HG03097 (cell line): ENCODE data around the gene FGFR3.

Source experiments
- ATAC-seq: cut with Tn5 transposase; IDR thresholded peaks from one replicate; pipeline ENCODE4 v1.9.1; 2021; ENCODE audit not compliant: unreplicated experiment, low FRiP score

The FGFR3 gene

DNA sequence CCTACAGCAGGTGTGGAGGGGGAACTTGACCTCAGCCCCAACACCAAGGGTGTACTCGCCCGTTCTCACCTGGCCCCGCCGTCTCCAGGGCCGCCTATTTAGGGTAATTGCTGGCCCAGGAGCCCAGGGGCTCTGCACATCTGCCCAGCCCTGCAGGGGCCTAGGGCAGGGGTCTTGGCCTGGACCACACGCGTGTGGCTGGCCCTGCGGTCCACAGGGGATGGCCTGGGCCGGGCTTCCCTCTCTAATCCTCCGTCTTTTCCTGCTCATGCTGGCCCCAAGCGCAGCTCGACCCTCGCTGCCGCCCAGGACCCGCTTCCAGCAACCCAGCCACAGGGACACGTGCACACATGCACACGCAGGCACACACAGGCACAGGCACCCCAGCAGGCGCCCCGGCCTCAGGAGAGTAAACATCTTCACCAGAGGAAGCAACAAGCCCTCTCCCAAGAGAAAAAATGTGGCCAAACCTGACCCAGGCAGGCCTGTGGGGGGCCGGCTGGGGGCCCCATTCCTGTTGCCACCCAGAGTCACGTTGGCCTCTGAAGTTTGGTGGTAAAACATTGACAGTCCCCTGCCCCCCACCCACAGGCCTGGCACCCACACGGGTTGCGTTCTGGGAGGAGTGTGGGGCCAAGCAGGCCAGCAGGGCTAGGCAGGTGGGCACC is 24.6 kb upstream of the FGFR3 start:
- no peak for ATAC-seq

DNA sequence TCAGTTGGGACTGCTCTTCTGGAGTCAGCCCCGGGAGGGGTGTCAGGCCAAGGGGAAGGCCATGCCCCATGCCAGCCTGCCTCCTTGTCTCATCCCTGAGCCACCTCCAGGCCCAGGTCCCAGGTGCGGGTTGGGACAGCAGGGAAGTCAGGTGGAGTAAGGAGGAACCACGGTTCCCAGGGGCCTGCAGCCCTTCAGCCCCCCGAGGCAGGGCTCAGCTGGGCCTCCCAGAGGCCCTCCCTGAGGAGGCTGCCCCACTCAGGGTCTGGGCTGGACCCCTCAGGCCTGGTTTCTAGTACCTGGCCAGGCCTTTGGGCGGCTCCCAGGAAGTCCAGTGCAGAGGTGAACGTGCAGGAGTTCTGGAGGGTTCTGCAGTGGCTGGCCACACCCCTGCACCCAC is 23.4 kb upstream of the FGFR3 start:
- no peak for ATAC-seq

DNA sequence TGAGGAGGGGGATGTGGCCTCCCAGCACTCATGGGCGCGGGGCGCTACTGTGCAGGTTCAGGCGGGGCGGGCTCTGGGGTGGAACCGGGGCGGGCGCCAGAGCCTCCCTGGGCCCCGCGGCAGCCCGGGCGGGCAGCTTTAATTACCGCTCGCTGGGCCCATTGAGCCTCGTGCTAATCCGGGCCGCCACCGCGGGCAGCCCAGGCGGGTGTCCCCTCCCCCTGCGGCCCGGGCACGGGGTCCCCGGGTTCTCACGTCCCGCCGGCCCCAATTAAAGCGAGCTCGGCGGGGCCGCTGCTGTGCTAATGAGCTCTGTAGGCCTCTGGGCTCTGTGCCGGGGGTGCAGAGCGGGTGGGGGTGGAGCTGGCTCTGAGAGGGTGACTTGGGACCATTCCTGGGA is 22.8 kb upstream of the FGFR3 start:
- ATAC-seq, result no peak

DNA sequence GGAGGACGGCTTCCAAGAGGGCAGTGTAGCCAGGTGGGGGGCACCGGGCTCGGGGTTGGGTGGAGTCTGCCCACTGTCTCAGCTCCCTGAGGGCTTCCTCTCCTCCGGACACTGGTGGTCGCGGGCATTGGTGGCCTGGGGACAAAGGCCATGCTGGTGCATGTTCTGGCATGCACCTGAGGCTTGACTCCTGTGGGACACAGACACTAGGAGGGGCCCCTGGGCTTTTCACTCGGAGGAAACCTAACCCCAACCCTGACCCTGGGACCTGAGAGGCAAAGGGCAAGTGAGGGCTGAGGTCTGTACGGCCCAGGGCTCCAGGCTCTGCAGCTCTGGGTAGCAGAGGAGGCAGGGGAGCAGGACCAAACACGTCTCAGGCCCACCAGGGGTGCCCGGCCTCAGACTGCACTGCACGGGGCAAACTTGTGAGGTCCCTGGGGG is 22.3 kb upstream of the FGFR3 start:
- ATAC-seq, result no peak

DNA sequence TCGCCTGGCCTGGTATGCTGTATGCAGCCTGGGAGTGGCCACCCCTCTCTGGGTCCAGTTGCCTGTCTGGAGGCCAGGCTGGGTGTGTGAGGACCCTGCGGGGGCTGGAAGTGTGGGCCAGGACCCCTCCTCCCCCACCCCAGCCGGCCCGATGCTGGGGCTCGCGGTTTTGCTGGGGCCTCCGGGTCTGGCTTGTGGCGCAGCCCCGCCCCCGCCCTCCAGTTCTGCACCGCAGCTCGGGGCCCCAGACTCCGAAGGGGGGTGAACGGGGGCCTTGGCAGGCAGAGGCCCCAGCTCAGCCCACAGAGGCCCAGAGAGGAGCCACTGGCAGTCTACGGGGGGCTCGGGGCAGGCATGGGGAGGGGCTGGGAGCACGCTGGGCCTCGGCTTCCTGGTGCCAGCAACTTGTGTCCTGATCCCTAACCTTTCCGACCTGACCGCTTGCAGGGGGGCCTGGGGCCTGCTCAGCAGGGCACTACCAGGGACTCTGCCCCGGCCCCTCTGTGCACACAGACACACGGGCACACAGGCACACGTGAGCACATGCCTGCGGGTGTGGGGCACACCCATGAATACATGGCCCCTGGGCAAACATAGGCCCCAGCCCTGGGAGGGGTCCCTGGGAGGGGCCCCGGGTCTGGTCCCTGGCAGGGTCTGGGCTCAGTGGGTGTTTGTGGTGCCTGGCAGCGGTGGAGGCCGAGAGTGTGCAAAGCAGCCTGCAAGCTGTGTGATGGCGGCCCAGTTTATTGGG is 21.4 kb upstream of the FGFR3 start:
- no peak for ATAC-seq

DNA sequence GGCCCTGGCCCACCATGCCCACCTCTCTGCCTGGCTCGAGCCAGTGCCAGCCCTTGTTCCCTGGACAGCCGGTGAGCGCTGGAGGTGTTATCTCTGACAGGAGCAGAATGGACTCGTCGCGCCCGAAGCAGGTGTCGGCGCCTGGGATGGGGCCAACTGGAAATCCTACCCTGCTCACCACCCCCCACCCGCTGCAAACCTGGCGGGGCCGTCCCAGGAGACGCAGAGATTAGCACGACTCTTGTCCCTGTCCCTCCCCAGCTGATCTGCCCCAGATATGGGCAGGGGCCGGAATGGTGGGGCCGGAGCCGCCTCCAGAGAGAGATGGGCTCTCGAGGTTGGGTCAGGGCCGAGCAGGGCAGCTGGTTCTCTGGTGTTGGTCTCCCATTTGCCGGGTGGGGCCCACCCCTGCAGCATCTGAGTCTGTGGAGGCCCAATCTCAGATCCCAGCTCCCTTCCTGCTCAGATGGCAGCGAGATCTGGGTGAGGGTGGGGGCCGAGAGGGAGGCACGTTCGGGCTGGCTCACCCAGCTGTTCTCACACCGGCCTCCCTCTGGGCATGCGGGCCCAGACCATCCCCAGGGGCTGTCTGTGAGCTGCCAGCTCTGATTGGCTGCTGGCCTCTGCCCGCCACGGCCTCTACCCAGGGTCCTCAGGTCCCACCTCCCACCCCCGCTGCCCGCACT is 20.1 kb upstream of the FGFR3 start:
- ATAC-seq, result no peak

DNA sequence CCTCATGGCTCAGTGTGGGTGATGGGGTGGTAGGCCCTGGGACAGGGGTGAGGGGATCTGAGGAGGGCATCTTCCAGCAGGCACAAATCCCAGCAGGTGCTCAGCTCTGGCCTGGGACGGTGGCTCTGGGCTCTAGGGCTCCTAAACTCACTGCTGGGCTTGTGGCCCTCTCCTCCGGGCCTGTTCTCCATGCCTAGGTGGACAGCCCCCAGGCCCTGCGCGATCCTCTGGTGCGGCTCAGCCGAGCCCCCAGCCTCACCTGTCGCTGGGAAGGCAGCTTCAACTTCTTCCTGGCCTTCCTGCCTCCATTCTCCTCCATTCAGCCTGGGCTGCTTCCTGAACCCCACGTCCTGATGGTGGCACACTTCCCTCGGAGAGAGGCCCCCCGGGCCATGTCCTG is 19.3 kb upstream of the FGFR3 start:
- ATAC-seq, result no peak

DNA sequence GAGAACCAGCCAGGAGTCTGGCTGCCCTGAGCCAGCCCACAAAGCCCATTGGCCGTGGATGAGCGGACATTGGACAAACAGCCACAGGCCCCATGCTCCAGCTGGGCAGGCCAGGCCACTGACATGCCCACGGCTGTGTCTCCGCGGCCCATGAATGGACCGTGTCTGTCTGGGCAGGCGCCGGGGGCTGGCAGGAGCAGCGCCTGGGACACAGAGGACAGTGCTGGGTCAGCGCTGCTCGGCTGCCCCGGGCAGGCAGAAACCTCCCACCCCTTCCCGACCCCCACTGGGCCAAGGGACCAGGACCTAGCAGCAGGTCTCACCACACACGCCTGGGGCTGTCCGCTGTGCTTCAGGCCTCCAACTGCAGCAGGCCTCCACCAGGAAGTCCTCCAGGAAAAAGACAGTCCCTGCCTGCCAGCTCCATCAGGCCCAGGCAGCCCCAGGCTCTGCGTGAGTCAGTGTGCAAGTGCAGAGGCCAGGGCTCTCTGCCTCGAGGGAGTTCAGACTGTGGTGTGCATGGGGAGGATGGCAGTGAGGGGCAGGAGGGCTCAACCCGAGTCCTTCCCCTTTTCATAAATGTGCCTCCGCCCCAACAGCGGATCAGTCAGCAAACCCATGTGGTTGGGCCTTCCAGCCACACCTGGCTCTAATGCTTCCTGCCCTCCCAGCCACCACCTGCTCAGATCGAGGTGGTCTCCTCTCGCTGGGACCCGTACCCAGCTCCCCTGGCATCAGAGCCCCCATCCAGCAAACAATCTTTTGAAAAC is 17.2 kb upstream of the FGFR3 start:
- ATAC-seq, result no peak

DNA sequence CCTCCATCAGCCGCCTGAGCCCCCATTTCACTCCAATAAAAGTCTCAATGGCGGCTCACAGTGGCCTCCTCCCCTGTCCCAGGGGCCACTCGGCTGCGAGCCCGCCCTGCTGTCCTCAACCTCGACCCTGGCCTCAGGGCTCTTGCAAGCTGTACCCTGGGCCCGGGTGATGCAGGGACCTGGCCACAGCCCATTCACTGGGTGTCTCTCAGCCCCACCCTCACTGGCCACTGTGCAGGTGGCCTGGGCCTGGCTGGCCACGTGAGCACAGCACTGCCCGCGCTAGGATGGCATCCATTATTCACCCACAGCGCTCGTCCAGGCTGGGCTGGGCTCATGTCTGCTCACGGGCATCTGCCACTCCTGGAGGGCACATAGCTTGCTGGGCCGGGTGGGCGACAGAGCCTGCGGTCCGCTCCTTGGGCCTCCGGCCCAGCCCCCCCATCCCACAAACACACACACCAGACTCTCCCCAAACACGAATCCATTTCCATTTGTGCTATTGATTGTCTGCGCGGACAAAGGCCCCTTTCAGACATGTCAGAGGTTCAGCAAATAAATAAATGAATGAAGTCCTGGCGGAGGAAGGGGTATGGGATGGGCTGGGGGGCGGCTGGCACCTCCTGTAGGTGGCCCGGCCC is 16.5 kb upstream of the FGFR3 start:
- ATAC-seq, result no peak

DNA sequence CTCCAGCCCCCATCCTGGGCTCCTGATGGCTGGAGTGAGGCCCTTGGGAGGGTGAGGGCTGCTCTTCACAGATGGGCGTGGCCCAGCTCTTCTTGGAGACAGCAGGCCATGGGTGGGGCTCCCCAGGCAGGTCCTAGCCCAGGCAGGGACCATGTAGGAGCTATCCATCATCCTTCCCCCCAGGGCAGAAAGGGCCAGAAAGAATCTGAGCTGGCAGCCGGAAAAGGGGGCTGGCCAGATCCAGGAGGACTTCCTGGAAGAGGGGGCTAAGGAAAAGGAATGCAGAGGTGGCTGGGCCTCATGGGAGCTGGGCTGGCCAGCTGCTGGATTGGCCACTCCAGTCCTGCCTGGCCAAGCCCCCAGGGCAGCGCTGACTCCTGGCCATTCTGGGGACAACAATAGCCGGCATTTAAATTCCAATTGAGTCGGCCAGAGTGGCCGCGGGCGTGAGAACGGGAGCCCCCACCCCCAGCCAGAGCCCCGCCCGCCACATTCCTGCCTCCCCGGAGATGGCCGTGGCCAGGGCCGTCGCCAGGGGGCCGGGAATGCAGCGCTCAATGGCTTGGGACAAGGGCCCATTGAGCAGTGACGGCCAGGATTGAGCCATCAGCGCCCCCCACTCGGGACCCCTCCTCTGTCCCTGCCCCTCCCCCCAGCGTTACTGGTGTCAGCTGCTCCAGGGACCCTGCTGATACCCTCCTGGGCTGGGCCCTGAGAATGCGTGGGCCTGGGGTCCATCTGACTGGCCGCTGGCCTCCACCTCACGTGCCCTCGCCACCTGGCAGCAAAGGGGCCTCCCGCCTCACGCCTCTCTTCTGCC is 15.1 kb upstream of the FGFR3 start:
- no peak for ATAC-seq

DNA sequence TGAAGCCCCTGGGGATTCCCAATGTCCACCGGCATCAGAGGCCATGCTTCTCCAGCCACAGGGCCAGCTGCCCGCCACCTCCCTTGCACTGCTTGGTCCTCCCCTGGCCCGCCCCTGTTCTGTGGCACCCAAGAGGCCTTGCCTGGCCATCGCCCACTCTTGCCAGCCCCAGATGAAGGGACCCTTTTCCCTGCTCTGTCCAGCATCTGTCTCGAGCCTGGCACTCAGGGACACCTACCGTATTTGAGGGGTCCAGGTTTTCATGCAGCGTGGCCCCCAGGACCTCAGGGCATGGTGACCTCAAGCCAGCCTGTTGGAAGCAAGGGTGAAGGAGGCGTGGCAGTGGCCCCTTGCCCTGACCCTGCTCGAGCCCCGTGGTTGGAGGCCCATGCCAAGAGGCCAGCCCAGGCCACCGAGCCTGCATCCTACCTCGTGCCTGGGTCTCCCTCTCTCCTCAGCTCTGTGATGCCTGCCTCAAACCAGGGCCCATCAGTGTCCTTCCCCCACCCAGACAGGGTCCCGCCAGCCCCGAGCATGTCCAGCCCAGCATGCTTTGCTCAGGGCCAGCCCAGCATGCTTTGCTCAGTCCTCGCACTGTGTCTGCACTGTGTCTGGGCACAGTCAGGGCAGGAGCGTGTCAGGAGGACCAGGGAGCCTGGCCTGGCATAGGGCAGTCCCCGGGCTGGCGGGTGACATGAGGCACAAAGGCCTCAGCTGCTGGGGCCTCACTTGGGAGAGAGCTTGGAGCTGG is 14.3 kb upstream of the FGFR3 start:
- ATAC-seq, result no peak

DNA sequence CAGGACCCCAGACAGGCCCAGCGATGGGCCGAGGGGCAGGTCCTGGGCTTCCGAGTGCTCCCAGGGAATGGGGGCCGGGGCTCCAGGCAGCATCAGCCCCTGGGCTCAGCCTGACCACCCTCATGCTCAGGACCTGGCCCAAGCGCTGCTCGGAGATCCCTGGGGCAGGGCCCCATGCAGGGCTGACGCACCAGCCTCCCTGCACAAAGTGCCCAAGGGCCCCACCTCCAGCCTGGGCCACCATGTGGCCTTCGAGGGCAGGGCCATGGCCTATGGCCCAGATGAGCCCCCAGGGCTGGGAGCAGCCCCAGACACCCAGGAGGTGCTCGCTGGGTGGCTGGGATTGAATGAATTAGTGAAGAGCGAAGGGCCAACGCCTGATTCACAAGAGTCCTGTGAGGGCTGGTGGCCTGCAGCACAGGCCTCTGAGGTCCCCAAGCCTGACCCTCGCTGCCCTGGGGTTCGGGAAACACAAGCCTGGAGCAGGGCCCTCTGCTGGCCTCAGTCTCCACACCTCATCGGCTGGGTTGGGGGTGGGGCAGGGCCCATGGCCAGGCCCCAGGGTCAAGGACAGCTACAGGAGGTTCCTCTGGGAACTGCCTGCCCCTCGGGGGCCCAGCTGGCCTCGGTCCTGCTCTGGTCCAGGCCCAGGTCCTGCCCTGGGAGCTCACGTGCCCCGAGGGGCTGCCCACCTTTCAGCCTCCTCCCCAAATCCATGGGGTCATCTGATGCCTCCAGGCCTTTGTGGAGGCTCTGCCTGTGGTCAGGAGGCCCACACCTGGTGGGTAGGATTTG is 13.3 kb upstream of the FGFR3 start:
- ATAC-seq, result no peak

DNA sequence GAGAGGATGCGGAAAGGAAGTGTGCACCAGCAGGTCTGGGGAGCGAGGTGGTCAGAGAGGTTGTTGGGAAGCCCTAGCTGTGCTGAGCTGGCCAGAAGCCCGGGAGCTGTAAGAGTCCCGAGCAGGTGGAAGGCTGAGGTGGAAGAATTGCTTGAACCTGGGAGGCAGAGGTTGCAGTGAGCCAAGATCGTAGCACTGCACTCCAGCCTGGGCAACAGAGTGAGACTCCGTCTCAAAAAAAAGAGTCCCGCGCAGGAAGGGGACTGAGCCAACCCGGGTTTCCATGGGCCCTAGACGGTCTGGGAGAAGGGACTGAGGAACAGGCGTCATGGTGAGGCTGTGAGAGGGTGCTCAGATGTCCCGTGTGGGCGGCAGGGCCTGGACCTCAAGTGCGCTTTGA is 12.7 kb upstream of the FGFR3 start:
- no peak for ATAC-seq

DNA sequence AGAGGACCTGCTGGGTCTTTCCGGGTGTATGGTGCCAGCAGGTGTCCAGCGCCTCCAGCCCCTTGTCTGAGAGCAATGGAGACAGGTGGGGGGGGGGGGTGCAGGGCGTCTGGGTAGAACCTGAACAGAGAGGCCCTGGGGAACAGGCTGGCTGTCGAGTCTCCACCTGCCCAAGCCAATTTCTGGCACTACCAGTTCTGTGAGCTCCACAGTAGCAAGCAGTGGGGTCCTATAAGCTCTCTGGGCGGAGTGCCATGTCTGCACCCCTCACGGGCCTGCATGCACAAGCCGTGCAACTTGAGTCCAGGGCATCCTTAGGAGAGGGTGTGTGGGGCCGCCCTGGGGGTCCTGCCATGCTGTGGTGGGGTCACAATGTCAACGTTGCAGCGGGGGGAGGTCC is 10.1 kb upstream of the FGFR3 start:
- ATAC-seq, result no peak

DNA sequence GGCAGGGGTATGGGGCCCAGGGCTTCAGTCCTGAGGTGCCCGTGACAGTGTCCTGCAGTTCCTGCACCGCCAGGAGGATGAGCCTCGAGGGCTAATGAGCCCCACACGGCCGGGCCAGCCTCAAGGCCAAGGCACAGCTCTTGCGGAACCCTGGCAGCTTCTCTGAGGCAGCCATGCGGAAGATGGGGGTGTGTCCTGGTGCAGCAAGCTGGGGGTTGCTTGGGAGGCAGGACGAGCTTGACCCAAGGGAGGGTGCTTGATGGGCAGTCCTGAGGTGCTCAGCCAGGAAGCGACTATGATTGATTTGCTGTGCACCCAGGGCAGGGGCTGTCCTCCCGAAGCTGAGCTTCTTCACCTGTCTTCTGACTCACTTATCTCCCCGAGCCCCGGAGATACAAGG is 9.1 kb upstream of the FGFR3 start:
- no peak for ATAC-seq

DNA sequence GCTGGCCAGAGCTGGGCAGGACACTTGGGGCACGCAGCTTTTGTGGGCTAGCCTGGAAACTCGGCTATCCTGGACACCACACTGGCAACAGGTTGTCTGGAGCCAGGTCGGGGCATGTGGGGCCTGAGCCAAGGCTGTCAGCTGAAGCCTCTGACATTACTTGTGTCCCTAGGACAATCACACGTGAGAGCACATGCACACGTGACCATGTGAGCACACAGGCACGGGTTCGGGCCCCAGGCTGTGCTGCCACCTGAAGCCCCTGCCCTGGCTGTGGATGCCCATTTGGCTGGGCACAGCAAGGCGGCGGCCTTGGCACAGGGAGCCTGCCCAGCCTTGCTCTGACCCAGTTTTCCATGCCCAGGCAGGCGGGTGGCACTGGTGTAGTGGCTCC is 8.7 kb upstream of the FGFR3 start:
- ATAC-seq, result no peak

DNA sequence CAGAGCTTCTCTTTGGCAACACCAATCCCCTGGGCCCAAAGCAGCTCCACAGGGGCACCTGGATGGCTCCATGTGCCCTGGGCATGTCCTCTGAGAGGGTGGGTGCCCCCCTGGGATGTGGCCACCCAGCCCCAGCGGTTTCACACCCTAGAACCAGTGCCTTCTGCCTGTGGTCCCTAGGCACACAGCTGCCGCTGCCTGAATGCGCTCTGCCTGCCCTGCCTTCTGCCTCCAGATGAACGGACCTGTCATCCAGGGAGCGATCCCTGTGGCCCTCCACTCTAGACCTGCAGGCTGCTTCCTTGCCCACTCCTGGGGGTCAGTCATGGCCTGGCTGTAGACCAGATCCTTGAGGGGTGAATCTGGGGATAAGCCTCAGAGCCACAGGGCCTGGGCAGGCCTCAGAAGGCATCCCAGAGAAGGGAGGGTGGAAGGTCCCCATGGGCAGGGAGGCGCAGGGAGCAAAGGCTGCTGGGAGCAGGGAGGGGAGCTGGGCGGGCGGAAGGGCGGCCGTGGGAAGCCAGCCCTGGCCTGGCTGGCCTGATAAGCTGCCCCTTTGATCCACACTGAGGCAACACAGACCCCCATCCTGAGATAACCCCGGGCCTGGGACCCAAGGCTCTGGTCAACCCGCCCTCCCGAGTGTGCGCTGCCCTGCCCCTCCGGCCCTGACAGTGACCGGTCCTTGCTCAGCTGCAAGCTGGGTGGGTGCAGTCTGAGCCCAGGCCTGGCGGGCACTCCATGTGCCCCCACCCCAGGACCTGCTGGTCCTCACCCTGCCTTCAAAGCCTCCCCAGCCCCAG is 8.1 kb upstream of the FGFR3 start:
- ATAC-seq, result no peak

DNA sequence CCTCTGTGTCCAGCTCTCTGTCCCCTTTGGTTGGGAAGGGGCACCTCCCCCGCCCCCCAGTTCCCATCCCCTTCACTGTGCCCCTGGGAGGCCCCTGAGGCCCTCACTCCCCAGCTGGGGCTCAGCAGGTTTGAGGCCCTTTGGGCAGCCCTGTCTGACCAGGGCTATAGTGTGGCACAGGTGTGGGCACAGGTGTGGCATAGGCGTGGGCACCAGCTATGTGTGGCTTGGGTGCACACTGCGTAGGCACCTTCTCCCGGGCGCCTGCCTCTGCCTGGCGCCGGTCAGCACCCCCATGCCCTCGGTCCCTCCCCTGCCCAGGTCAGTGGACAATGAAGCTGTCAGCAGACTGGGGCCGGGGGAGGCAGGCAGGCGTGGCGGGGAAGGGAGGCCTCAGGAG is 7.5 kb upstream of the FGFR3 start:
- ATAC-seq, result no peak
